Stimulated activated effector memory CD8-positive, alpha-beta T cell treated with anti-CD3 and anti-CD28 coated beads, Interleukin-12 subunit alpha, Interleukin-12 subunit beta, amount 100 ng/mL, for 72 hours (primary cell): ENCODE measurements around the gene P2RX6.
"Not testable (repeated sequence)": the region's sequence is repeated elsewhere in the genome, so short reads cannot be mapped to it uniquely, and the experiment has no call there.

Experiments used
- ATAC-seq: fragments of 150-1000 bp; cut with Tn5 transposase; 2 replicates; pipeline ENCODE4 v1.10.0; 2021
- DNase-seq, 2 donors: peaks; one replicate each; pipeline ENCODE4 v3.0.0; 2021 to 2022; ENCODE audit warnings: low spot score in 2 of 2
- H3K27ac Mint-ChIP-seq: one replicate; pipeline ENCODE4 v1.8.0; 2022; ENCODE audit warnings: mild to moderate bottlenecking, mixed read lengths
- H3K36me3 Mint-ChIP-seq: one replicate; pipeline ENCODE4 v1.8.0; 2022; ENCODE audit warnings: mild to moderate bottlenecking, mixed read lengths
- H3K4me1 Mint-ChIP-seq: one replicate; pipeline ENCODE4 v1.8.0; 2022; ENCODE audit warnings: mixed read lengths
- H3K4me3 Mint-ChIP-seq: one replicate; pipeline ENCODE4 v1.8.0; 2022; ENCODE audit warnings: mild to moderate bottlenecking, mixed read lengths
- H3K9me3 Mint-ChIP-seq: one replicate; pipeline ENCODE4 v1.8.0; 2022; ENCODE audit warnings: mixed read lengths

P2RX6 gene

GRCh38 chr22:21028277-21029251 is 13.6 kb downstream of the P2RX6 start:
- DNase-seq (no peak), ATAC-seq (no peak)
- Mint-ChIP-seq H3K27ac (no peak overlapping the region), H3K9me3 (no peaks in the 10 kb centered on the region), H3K36me3 (no peaks in the 10 kb centered on the region), H3K4me3 (no peak overlapping the region), H3K4me1 (peaks cover 21% of the 10 kb centered on the region)

GRCh38 chr22:21029486-21030025 is 14.6 kb downstream of the P2RX6 start:
- Mint-ChIP-seq H3K4me1 (peaks cover 21% of the 10 kb centered on the region), H3K27ac (no peak overlapping the region), H3K9me3 (no peaks in the 10 kb centered on the region), H3K36me3 (no peaks in the 10 kb centered on the region), H3K4me3 (no peak overlapping the region)
- DNase-seq, result no peak
- no peak for ATAC-seq

- ATAC-seq, result no peak
- no peak overlapping the region for H3K27ac Mint-ChIP-seq
- DNase-seq, result no peak
- H3K36me3 Mint-ChIP-seq, result no peaks in the 10 kb centered on the region
- H3K4me3 Mint-ChIP-seq, result no peak overlapping the region
- H3K9me3 Mint-ChIP-seq, result no peaks in the 10 kb centered on the region
- peaks cover 19% of the 10 kb centered on the region for H3K4me1 Mint-ChIP-seq
Measured at GRCh38 chr22:21030032-21030431, 15.1 kb downstream of the P2RX6 start.

GRCh38 chr22:21030621-21031544 is 15.9 kb downstream of the P2RX6 start:
- DNase-seq, result no peak
- ATAC-seq, result no peak
- peaks cover 10% of the 10 kb centered on the region for H3K4me1 Mint-ChIP-seq
- no peaks in the 10 kb centered on the region for H3K9me3 Mint-ChIP-seq
- no peak overlapping the region for H3K27ac Mint-ChIP-seq
- H3K4me3 Mint-ChIP-seq, result peak overlapping the region; percentile 31
- no peaks in the 10 kb centered on the region for H3K36me3 Mint-ChIP-seq

- Mint-ChIP-seq H3K27ac (no peak overlapping the region), H3K36me3 (no peaks in the 10 kb centered on the region), H3K9me3 (no peaks in the 10 kb centered on the region), H3K4me1 (peaks cover 9% of the 10 kb centered on the region), H3K4me3 (peak overlapping the region; percentile 31)
- DNase-seq, result no peak
- no peak for ATAC-seq
Measured at GRCh38 chr22:21031545-21032036, 16.6 kb downstream of the P2RX6 start.

GRCh38 chr22:21032037-21032867 is 17.3 kb downstream of the P2RX6 start, which contains the start of gene SLC7A4:
Gene SLC7A4, minus strand, starts transcription at chr22:21032561. Its CDS starts 749 bp downstream, at chr22:21031812.
- ATAC-seq (peak; percentile 36), DNase-seq (no peak)
- Mint-ChIP-seq H3K9me3 (no peaks in the 10 kb centered on the region), H3K36me3 (no peaks in the 10 kb centered on the region), H3K4me1 (peaks cover 9% of the 10 kb centered on the region), H3K4me3 (peak within 1 kb of the TSS; percentile 31), H3K27ac (no peak within 1 kb of the TSS)

- peaks cover 9% of the 10 kb centered on the region for H3K4me1 Mint-ChIP-seq
- H3K9me3 Mint-ChIP-seq, result no peaks in the 10 kb centered on the region
- peak overlapping the region; percentile 31 for H3K4me3 Mint-ChIP-seq
- ATAC-seq, result no peak
- DNase-seq, result no peak
- H3K36me3 Mint-ChIP-seq, result no peaks in the 10 kb centered on the region
- no peak overlapping the region for H3K27ac Mint-ChIP-seq
Measured at GRCh38 chr22:21032868-21033688, 18.1 kb downstream of the P2RX6 start.

- Mint-ChIP-seq H3K4me1 (peaks cover 9% of the 10 kb centered on the region), H3K27ac (no peak overlapping the region), H3K9me3 (no peaks in the 10 kb centered on the region), H3K4me3 (no peak overlapping the region), H3K36me3 (no peaks in the 10 kb centered on the region)
- DNase-seq (no peak), ATAC-seq (peak; percentile 75)
Measured at GRCh38 chr22:21033895-21034294, 18.9 kb downstream of the P2RX6 start.

- no peak overlapping the region for H3K27ac Mint-ChIP-seq
Measured at GRCh38 chr22:21034989-21035388, 20.0 kb downstream of the P2RX6 start.

GRCh38 chr22:21038405-21038804 is 23.4 kb downstream of the P2RX6 start:
- Mint-ChIP-seq H3K36me3 (no peaks in the 10 kb centered on the region), H3K4me3 (no peak overlapping the region), H3K9me3 (no peaks in the 10 kb centered on the region), H3K4me1 (peaks cover 8% of the 10 kb centered on the region), H3K27ac (no peak overlapping the region)
- DNase-seq, result no peak
- no peak for ATAC-seq

More at GRCh38 chr22:21034989-21035388, 20.0 kb downstream of the P2RX6 start:
- H3K4me3 Mint-ChIP-seq, result no peak overlapping the region
- ATAC-seq, result no peak
- H3K9me3 Mint-ChIP-seq, result no peaks in the 10 kb centered on the region
- peaks cover 4% of the 10 kb centered on the region for H3K4me1 Mint-ChIP-seq
- DNase-seq, result no peak
- H3K36me3 Mint-ChIP-seq, result no peaks in the 10 kb centered on the region

- peaks cover 15% of the 10 kb centered on the region for H3K4me1 Mint-ChIP-seq
- H3K36me3 Mint-ChIP-seq, result not testable (repeated sequence)
Measured at GRCh38 chr22:21039158-21039557, 24.2 kb downstream of the P2RX6 start.

GRCh38 chr22:21041937-21042336 is 27.0 kb downstream of the P2RX6 start:
- Mint-ChIP-seq H3K4me1 (peaks cover 34% of the 10 kb centered on the region), H3K4me3 (no peak overlapping the region), H3K27ac (no peak overlapping the region), H3K36me3 (peaks cover 9% of the 10 kb centered on the region), H3K9me3 (no peaks in the 10 kb centered on the region)
- no peak for ATAC-seq
- no peak for DNase-seq

More at GRCh38 chr22:21039158-21039557, 24.2 kb downstream of the P2RX6 start:
- not testable (repeated sequence) for H3K4me3 Mint-ChIP-seq, H3K9me3 Mint-ChIP-seq, ATAC-seq, DNase-seq, H3K27ac Mint-ChIP-seq

- Mint-ChIP-seq H3K4me3 (no peak overlapping the region), H3K27ac (peak overlapping the region; percentile 23)
- no peak for ATAC-seq
Measured at GRCh38 chr22:21042978-21043859, 28.3 kb downstream of the P2RX6 start.

More at GRCh38 chr22:21042978-21043859, 28.3 kb downstream of the P2RX6 start:
- DNase-seq, result no peak
- peaks cover 34% of the 10 kb centered on the region for H3K4me1 Mint-ChIP-seq
- no peaks in the 10 kb centered on the region for H3K9me3 Mint-ChIP-seq
- peaks cover 9% of the 10 kb centered on the region for H3K36me3 Mint-ChIP-seq
